ENCODE measurements around the gene ATP7B. TPM values are rescaled to one million over a fixed set of nuclear protein-coding genes. Genes with fewer than 3 reads are reported as not detected.

ATP7B gene
- total RNA-seq, 1 donor from 2014 or later: 5.8 TPM

- ATAC-seq (no peak), DNase-seq (no peak)
- intact Hi-C loops (cut with DNase I): no loop called here
- Histone ChIP-seq H3K9me3 (no peaks in the 10 kb centered on the region), H3K27ac (no peak overlapping the region), H3K27me3 (no peaks in the 10 kb centered on the region), H3K4me3 (no peak overlapping the region), H3K4me1 (no peaks in the 10 kb centered on the region), H3K36me3 (no peaks in the 10 kb centered on the region)
- no peak for TF ChIP-seq CTCF (IDR thresholded peaks at IDR 0.05)
Measured at GRCh38 chr13:51974482-51974881, 36.8 kb downstream of the ATP7B start.

DNA sequence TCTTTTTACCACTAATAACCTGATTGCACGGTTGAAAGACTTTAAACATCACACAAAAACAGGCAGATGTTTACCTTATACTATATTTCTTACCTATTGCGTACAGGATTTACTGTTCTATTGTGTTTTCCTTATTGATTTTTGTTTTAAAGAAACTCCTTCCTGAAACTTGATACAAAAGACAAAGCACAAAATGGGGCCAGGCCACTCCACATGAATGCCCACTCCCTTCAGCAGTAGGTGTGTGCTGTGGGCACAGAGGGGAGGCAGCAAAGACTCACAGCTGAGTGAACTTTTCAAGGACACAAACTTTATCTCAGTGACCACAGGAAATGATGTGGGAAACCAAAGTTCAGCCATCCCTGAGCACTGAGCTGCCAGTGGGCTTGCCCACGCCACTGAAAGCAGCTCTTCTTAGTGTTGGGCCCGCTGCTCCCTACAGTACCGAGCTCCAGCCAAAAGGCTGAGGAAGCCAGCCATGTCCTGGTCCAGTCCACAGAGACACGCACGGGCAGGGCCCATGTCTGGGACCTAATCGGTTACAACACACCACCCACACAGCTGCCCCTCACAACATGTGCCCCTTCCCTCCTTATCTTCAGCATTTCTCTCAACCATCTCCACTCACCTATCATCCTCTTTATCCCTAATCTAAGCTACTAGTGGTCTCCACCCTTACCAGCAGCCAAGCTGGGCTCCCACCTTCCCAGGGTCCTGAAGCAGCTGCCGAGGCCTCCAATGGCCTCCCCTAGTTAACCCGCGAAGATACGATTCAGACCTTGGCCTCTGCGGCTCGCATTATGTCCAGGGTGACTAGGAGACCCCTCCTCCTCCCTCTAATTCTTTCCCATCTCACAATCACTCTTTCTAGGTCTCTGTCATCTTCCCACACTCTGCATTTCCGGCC is 39.5 kb downstream of the ATP7B start:
- Histone ChIP-seq H3K9me3 (no peaks in the 10 kb centered on the region), H3K4me3 (no peak overlapping the region), H3K36me3 (no peaks in the 10 kb centered on the region), H3K27me3 (no peaks in the 10 kb centered on the region), H3K27ac (no peak overlapping the region), H3K4me1 (no peaks in the 10 kb centered on the region)
- no peak for TF ChIP-seq CTCF (IDR thresholded peaks at IDR 0.05)
- intact Hi-C loops (cut with DNase I): no loop called here
- ATAC-seq (no peak), DNase-seq (no peak)

DNA sequence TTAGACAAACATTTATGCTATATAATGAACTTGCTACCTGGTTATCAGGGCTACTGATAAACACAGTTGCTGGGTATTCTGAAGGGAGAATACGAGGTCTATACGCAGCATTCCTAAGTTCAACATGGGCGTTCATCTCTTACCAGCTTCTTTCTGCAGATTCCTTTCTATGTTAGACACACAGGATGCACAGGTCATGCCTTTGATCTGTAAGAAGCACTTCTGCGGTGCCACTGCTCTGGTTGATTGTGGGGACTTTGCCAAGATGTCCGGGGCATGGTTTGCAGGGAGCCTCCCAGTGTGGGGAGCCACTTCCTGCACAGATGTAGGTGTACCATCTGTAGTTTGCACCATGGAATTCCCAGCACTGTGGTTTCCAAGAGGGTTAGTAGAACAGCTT is 40.9 kb downstream of the ATP7B start:
- no peak for TF ChIP-seq CTCF (IDR thresholded peaks at IDR 0.05)
- H3K27me3 ChIP-seq: no peaks in the 10 kb centered on the region
- H3K36me3 ChIP-seq: no peaks in the 10 kb centered on the region
- H3K27ac ChIP-seq: no peak overlapping the region
- intact Hi-C loops (cut with DNase I): no loop called here
- DNase-seq (no peak), ATAC-seq (no peak)
- H3K9me3 ChIP-seq: no peaks in the 10 kb centered on the region
- H3K4me3 ChIP-seq: no peak overlapping the region
- H3K4me1 ChIP-seq: no peaks in the 10 kb centered on the region

DNA sequence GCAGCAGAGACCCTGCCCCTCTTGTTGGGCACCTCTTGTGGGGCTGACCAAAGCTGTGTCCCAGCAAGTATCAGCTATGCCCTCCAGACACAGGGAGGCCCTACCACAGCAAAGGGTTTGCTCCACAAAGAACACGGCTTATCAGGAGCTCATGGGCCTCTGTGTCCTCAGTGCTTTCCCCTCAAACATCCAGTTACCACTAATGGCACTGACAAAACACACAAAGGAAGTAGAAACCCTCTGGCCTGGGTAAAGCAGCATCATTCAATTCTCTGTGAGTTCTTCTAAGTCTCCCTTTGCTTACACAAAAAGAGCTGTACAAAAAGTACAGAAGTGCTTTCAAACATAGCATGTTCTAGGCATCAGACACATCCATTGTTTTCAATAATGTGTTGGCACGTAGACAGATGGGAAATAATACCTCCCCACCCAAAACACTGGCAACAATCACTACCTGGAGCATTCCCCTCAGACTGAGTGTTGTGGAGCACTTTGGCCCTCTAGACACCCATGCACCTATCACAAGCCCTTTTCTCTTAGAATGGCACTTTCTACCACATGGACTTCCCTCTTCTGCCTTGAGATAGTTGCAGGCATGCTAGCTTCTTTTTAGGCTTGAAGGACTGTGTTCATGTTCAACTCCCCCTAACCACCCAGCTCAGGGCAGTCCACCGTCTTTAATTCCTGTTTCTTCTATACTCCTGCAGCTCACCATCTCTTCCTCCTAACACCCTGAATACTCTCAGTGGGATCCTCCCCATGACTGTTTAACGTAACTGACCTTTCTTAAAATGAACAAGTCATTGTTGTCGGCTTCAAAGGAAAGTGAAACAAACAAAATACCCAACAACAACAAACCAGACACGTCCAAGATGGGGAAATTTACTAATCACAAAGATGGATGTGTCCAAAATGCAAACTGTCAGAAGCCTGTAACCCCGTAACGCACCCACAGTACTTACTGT is 43.5 kb downstream of the ATP7B start:
- H3K4me1 ChIP-seq: no peaks in the 10 kb centered on the region
- no peaks in the 10 kb centered on the region for H3K27me3 ChIP-seq
- TF ChIP-seq CTCF (IDR thresholded peaks at IDR 0.05): no peak
- no peaks in the 10 kb centered on the region for H3K9me3 ChIP-seq
- intact Hi-C loops (cut with DNase I): no loop called here
- ATAC-seq (no peak), DNase-seq (no peak)
- H3K36me3 ChIP-seq: no peaks in the 10 kb centered on the region
- no peak overlapping the region for H3K27ac ChIP-seq
- no peak overlapping the region for H3K4me3 ChIP-seq

DNA sequence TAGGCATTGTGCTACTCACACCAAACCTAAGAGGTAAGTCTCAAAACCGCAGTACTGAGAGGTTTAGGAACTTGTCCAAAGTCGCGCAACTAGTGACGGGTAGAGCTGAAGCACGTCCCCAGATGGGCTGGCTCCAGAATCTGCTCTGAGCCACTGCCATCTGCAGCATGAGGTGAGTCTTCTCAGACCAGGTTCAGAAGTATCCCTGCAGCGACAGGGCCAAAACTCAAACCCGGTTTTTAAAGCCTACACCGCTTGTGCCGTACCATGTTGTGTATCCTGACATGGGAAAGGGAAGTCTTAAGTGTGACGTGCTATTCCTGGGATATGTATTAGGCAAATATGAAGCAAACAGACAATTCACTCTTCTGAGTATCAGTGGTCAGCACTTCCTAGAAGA is 45.1 kb downstream of the ATP7B start:
- H3K36me3 ChIP-seq: no peaks in the 10 kb centered on the region
- no peak for DNase-seq
- no peaks in the 10 kb centered on the region for H3K9me3 ChIP-seq
- H3K4me3 ChIP-seq: no peak overlapping the region
- H3K27ac ChIP-seq: no peak overlapping the region
- TF ChIP-seq CTCF (IDR thresholded peaks at IDR 0.05): no peak
- no peak for ATAC-seq
- intact Hi-C loops (cut with DNase I): no loop called here
- no peaks in the 10 kb centered on the region for H3K4me1 ChIP-seq
- H3K27me3 ChIP-seq: no peaks in the 10 kb centered on the region

Measured in upper lobe of right lung (tissue), 1 donor.